ENCODE data around the gene STYXL1. TPM values are rescaled to one million over a fixed set of nuclear protein-coding genes. Genes with fewer than 3 reads are reported as not detected.

STYXL1 gene
- total RNA-seq, 1 donor from 2014 or later = 56.1 TPM

GRCh38 chr7:75986147-75986781, 61.5 kb downstream of the STYXL1 start:
- Histone ChIP-seq H3K27ac (no peak overlapping the region), H4K20me1 (ENCODE audit: low read depth) (no peaks in the 10 kb centered on the region), H3K4me3 (no peak overlapping the region), H3K4me2 (no peak overlapping the region), H3K79me2 (ENCODE audit: low read depth) (no peaks in the 10 kb centered on the region), H2AFZ (replicated peaks) (no peak overlapping the region), H3K27me3 (no peaks in the 10 kb centered on the region), H3K9me3 (ENCODE audit: low read depth) (no peaks in the 10 kb centered on the region), H3K9ac (no peak overlapping the region), H3K4me1 (peaks cover 14% of the 10 kb centered on the region), H3F3A (ENCODE audit: low read depth) (peaks cover 4% of the 10 kb centered on the region), H3K36me3 (no peaks in the 10 kb centered on the region)
- no peak for DNase-seq (ENCODE audit: low spot score)
- Mint-ChIP-seq H3K27ac (no peak overlapping the region), H3K9me3 (no peaks in the 10 kb centered on the region), H3K4me1 (peaks cover 17% of the 10 kb centered on the region), H3K27me3 (ENCODE audit: insufficient read depth, low read depth) (peaks cover 16% of the 10 kb centered on the region), H3K4me3 (no peak overlapping the region), H3K36me3 (peaks cover 13% of the 10 kb centered on the region)
- TF ChIP-seq EZH2phosphoT487 (IDR thresholded peaks at IDR 0.05) (no peak), EZH2 (IDR thresholded peaks at IDR 0.05) (no peak), CTCF (IDR thresholded peaks at IDR 0.05) (no peak)

- no peak for DNase-seq (ENCODE audit: low spot score)
- no peak overlapping the region for H3K4me2 ChIP-seq
- Mint-ChIP-seq H3K4me1 (peaks cover 11% of the 10 kb centered on the region), H3K27me3 (ENCODE audit: insufficient read depth, low read depth) (peaks cover 11% of the 10 kb centered on the region), H3K27ac (no peak overlapping the region), H3K36me3 (peaks cover 13% of the 10 kb centered on the region), H3K9me3 (no peaks in the 10 kb centered on the region), H3K4me3 (no peak overlapping the region)
- H3F3A ChIP-seq (ENCODE audit: low read depth) = peaks cover 2% of the 10 kb centered on the region
- no peaks in the 10 kb centered on the region for H3K27me3 ChIP-seq
- H4K20me1 ChIP-seq (ENCODE audit: low read depth) = no peaks in the 10 kb centered on the region
- no peaks in the 10 kb centered on the region for H3K9me3 ChIP-seq (ENCODE audit: low read depth)
- no peak overlapping the region for H2AFZ ChIP-seq (replicated peaks)
- no peak overlapping the region for H3K9ac ChIP-seq
- peaks cover 8% of the 10 kb centered on the region for H3K4me1 ChIP-seq
- no peak overlapping the region for H3K27ac ChIP-seq
- H3K36me3 ChIP-seq = no peaks in the 10 kb centered on the region
- H3K79me2 ChIP-seq (ENCODE audit: low read depth) = no peaks in the 10 kb centered on the region
- no peak for TF ChIP-seq EZH2 (IDR thresholded peaks at IDR 0.05)
- no peak for TF ChIP-seq CTCF (IDR thresholded peaks at IDR 0.05)
- TF ChIP-seq EZH2phosphoT487 (IDR thresholded peaks at IDR 0.05) = no peak
- H3K4me3 ChIP-seq = no peak overlapping the region
Observed at GRCh38 chr7:75985518-75986146, 62.2 kb downstream of the STYXL1 start.

- Histone ChIP-seq H3K4me3 (no peak overlapping the region), H3K27me3 (no peaks in the 10 kb centered on the region), H2AFZ (replicated peaks) (no peak overlapping the region), H3K36me3 (no peaks in the 10 kb centered on the region), H4K20me1 (ENCODE audit: low read depth) (no peaks in the 10 kb centered on the region), H3K9me3 (ENCODE audit: low read depth) (no peaks in the 10 kb centered on the region), H3F3A (ENCODE audit: low read depth) (peaks cover 2% of the 10 kb centered on the region), H3K79me2 (ENCODE audit: low read depth) (no peaks in the 10 kb centered on the region), H3K27ac (no peak overlapping the region), H3K9ac (no peak overlapping the region), H3K4me2 (no peak overlapping the region), H3K4me1 (peaks cover 6% of the 10 kb centered on the region)
- TF ChIP-seq EZH2phosphoT487 (IDR thresholded peaks at IDR 0.05) (no peak), CTCF (IDR thresholded peaks at IDR 0.05) (no peak), EZH2 (IDR thresholded peaks at IDR 0.05) (no peak)
- Mint-ChIP-seq H3K9me3 (no peaks in the 10 kb centered on the region), H3K4me3 (no peak overlapping the region), H3K27ac (no peak overlapping the region), H3K27me3 (ENCODE audit: insufficient read depth, low read depth) (peaks cover 8% of the 10 kb centered on the region), H3K4me1 (peaks cover 8% of the 10 kb centered on the region), H3K36me3 (peaks cover 15% of the 10 kb centered on the region)
- no peak for DNase-seq (ENCODE audit: low spot score)
Observed at GRCh38 chr7:75985009-75985517, 62.7 kb downstream of the STYXL1 start.

All from neural progenitor cell (in vitro differentiated cells).